RWPE2 (cell line): ENCODE measurements around the gene TBCB.

Source experiments
- ATAC-seq: fragments of 200-7000 bp; cut with Tn5 transposase; 3 replicates; pipeline ENCODE4 v1.9.1; 2021; ENCODE audit warnings: low read depth
- DNase-seq: peaks from one replicate; pipeline ENCODE4 v3.0.0-alpha.2; 2020; ENCODE audit warnings: low spot score
- H3K27ac ChIP-seq: fragments of 450-650 bp; 2 replicates; pipeline ENCODE4 v1.5.1; 2017; ENCODE audit warnings: mild to moderate bottlenecking; ENCODE audit not compliant: poor library complexity, severe bottlenecking
- H3K27me3 ChIP-seq: fragments of 250-450 bp; sonication (Bioruptor Pico); 2 replicates; pipeline ENCODE4 v1.5.1; 2021; ENCODE audit warnings: mild to moderate bottlenecking, moderate library complexity; ENCODE audit not compliant: insufficient read depth, poor library complexity, severe bottlenecking
- H3K36me3 ChIP-seq: fragments of 250-450 bp; sonication (Bioruptor Pico); 2 replicates; pipeline ENCODE4 v1.5.1; 2020; ENCODE audit warnings: low read depth, mild to moderate bottlenecking, moderate library complexity
- H3K4me1 ChIP-seq: fragments of 250-450 bp; sonication (Bioruptor Pico); 2 replicates; pipeline ENCODE4 v1.5.1; 2021; ENCODE audit warnings: mild to moderate bottlenecking, moderate library complexity; ENCODE audit not compliant: insufficient read depth, poor library complexity, severe bottlenecking
- H3K4me3 ChIP-seq: fragments of 250-450 bp; sonication (Bioruptor Pico); 2 replicates; pipeline ENCODE4 v1.5.1; 2021; ENCODE audit warnings: mild to moderate bottlenecking, moderate library complexity; ENCODE audit not compliant: severe bottlenecking
- H3K9me3 ChIP-seq: fragments of 250-450 bp; sonication (Bioruptor Pico); 2 replicates; pipeline ENCODE4 v1.5.1; 2021; ENCODE audit warnings: mild to moderate bottlenecking, moderate library complexity; ENCODE audit not compliant: severe bottlenecking
- CTCF ChIP-seq: fragments of 450-650 bp; IDR thresholded peaks from one replicate; pipeline ENCODE4 v1.5.1; 2017; ENCODE audit warnings: mild to moderate bottlenecking, moderate library complexity; ENCODE audit not compliant: poor library complexity, severe bottlenecking

Gene TBCB

GRCh38 chr19:36108684-36109083 lies 6.6 kb upstream of the TBCB start:
- Histone ChIP-seq H3K27ac (no peak overlapping the region), H3K4me1 (no peaks in the 10 kb centered on the region), H3K4me3 (no peak overlapping the region), H3K27me3 (no peaks in the 10 kb centered on the region), H3K9me3 (no peaks in the 10 kb centered on the region), H3K36me3 (peaks cover 12% of the 10 kb centered on the region; the same call in 1 of the 2 replicates)
- no peak for TF ChIP-seq CTCF
- DNase-seq (no peak), ATAC-seq (no peak)

- Histone ChIP-seq H3K4me1 (no peaks in the 10 kb centered on the region), H3K9me3 (no peaks in the 10 kb centered on the region), H3K36me3 (peaks cover 12% of the 10 kb centered on the region; the same call in 1 of the 2 replicates), H3K27ac (no peak within 1 kb of the TSS), H3K27me3 (no peaks in the 10 kb centered on the region), H3K4me3 (no peak within 1 kb of the TSS)
- DNase-seq (no peak), ATAC-seq (no peak)
- no peak for TF ChIP-seq CTCF
Observed at GRCh38 chr19:36110487-36111199, 4.6 kb upstream of the TBCB start, which contains the start of gene OVOL3. TSS of gene OVOL3 (plus strand) at chr19:36111143. CDS start at chr19:36111203, 60 bp downstream.

GRCh38 chr19:36111200-36111539 lies 4.1 kb upstream of the TBCB start:
- H3K9me3 ChIP-seq = no peaks in the 10 kb centered on the region
- no peak overlapping the region for H3K27ac ChIP-seq
- no peaks in the 10 kb centered on the region for H3K27me3 ChIP-seq
- ATAC-seq (no peak), DNase-seq (no peak)
- TF ChIP-seq CTCF = no peak
- H3K4me3 ChIP-seq = no peak overlapping the region
- no peaks in the 10 kb centered on the region for H3K4me1 ChIP-seq
- H3K36me3 ChIP-seq = peaks cover 13% of the 10 kb centered on the region

GRCh38 chr19:36112678-36113077 lies 2.6 kb upstream of the TBCB start:
- H3K36me3 ChIP-seq = peaks cover 28% of the 10 kb centered on the region
- no peak for ATAC-seq
- H3K27me3 ChIP-seq = no peaks in the 10 kb centered on the region
- H3K27ac ChIP-seq = no peak overlapping the region
- H3K4me1 ChIP-seq = no peaks in the 10 kb centered on the region
- DNase-seq = no peak
- TF ChIP-seq CTCF = no peak
- no peaks in the 10 kb centered on the region for H3K9me3 ChIP-seq
- H3K4me3 ChIP-seq = no peak overlapping the region

- Histone ChIP-seq H3K4me3 (peak overlapping the region; percentile 63), H3K4me1 (no peaks in the 10 kb centered on the region), H3K36me3 (peaks cover 34% of the 10 kb centered on the region), H3K27me3 (no peaks in the 10 kb centered on the region), H3K9me3 (no peaks in the 10 kb centered on the region), H3K27ac (no peak overlapping the region)
- no peak for TF ChIP-seq CTCF
- no peak for DNase-seq
- ATAC-seq = no peak
Observed at GRCh38 chr19:36113425-36113824, 1.8 kb upstream of the TBCB start.
